ENCODE data around the gene IMPDH2.
A peak's percentile ranks its signal among the peaks of the same experiment; 100 is the strongest.

The IMPDH2 gene

DNA sequence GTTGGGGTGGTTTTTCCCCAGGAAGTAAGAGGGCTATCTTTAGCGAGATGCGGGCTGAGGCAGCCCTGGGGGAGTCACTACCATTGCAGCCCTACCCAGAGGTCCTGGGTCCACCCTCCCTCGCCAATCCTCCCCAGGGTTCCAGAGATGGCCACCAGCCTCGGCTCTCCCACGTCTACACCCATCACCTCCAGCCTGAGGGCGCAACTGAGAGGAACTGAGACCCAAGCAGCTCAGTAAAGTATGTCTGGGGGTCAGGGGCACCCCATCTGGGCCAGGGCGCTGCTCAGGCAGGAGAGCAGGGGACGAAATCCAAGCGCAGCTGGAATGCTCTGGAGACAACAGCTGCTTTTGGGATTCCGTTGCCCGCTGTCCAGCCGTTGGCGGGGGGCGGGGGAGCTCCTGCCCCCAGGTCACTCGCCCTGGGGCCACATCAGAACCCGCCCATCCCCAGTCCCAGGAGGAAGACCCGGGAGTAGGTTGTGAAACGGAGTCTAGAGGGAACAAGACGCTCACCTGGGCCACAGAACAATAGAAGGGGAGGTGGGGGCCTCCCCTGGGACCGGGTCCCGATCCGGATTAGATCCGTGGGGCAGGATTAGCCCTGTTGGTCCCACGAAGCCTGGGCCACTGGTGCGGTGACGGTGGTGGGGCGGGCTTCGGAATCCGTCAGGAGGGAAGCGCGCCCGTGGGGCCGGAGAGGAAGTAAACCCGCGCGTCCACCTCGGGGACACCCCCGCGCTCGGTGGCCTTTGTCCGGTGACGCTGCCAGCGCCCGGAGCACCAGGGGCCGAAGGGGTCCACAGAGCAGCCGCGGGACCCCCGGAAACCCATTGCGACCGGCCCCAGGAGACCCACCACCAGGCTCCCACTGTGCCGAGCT is 8.6 kb downstream of the IMPDH2 start (continued):
- TF ChIP-seq, protein P1, sequence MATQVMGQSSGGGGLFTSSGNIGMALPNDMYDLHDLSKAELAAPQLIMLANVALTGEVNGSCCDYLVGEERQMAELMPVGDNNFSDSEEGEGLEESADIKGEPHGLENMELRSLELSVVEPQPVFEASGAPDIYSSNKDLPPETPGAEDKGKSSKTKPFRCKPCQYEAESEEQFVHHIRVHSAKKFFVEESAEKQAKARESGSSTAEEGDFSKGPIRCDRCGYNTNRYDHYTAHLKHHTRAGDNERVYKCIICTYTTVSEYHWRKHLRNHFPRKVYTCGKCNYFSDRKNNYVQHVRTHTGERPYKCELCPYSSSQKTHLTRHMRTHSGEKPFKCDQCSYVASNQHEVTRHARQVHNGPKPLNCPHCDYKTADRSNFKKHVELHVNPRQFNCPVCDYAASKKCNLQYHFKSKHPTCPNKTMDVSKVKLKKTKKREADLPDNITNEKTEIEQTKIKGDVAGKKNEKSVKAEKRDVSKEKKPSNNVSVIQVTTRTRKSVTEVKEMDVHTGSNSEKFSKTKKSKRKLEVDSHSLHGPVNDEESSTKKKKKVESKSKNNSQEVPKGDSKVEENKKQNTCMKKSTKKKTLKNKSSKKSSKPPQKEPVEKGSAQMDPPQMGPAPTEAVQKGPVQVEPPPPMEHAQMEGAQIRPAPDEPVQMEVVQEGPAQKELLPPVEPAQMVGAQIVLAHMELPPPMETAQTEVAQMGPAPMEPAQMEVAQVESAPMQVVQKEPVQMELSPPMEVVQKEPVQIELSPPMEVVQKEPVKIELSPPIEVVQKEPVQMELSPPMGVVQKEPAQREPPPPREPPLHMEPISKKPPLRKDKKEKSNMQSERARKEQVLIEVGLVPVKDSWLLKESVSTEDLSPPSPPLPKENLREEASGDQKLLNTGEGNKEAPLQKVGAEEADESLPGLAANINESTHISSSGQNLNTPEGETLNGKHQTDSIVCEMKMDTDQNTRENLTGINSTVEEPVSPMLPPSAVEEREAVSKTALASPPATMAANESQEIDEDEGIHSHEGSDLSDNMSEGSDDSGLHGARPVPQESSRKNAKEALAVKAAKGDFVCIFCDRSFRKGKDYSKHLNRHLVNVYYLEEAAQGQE (tag by site-specific recombination; IDR thresholded peaks at IDR 0.05), result peak; percentile 69
- no peak; the same call in 1 of the 2 replicates for TF ChIP-seq ZNF10 (tag by site-specific recombination; IDR thresholded peaks at IDR 0.05)
- TF ChIP-seq, protein P2, sequence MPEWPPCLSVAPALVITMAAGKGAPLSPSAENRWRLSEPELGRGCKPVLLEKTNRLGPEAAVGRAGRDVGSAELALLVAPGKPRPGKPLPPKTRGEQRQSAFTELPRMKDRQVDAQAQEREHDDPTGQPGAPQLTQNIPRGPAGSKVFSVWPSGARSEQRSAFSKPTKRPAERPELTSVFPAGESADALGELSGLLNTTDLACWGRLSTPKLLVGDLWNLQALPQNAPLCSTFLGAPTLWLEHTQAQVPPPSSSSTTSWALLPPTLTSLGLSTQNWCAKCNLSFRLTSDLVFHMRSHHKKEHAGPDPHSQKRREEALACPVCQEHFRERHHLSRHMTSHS (tag by site-specific recombination; IDR thresholded peaks at IDR 0.05), result no peak
- TF ChIP-seq ZXDB (tag by site-specific recombination; IDR thresholded peaks at IDR 0.05), result no peak
- TF ChIP-seq BCL11B (tag by site-specific recombination; IDR thresholded peaks at IDR 0.05; ENCODE audit: low read depth), result 0 out of 2 replicates have a peak, but pooled peaks have one; percentile 14
- no peak for TF ChIP-seq ZSCAN23 (tag by site-specific recombination; IDR thresholded peaks at IDR 0.05)
- TF ChIP-seq ZNF221 (tag by site-specific recombination; IDR thresholded peaks at IDR 0.05; ENCODE audit: borderline replicate concordance), result no peak
- TF ChIP-seq, protein P3, sequence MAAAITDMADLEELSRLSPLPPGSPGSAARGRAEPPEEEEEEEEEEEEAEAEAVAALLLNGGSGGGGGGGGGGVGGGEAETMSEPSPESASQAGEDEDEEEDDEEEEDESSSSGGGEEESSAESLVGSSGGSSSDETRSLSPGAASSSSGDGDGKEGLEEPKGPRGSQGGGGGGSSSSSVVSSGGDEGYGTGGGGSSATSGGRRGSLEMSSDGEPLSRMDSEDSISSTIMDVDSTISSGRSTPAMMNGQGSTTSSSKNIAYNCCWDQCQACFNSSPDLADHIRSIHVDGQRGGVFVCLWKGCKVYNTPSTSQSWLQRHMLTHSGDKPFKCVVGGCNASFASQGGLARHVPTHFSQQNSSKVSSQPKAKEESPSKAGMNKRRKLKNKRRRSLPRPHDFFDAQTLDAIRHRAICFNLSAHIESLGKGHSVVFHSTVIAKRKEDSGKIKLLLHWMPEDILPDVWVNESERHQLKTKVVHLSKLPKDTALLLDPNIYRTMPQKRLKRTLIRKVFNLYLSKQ (tag by site-specific recombination; IDR thresholded peaks at IDR 0.05; ENCODE audit: borderline replicate concordance), result no peak
- peak; percentile 39; the same call in 1 of the 2 replicates for TF ChIP-seq SP2 (tag by site-specific recombination; IDR thresholded peaks at IDR 0.05)
- TF ChIP-seq, protein P4, sequence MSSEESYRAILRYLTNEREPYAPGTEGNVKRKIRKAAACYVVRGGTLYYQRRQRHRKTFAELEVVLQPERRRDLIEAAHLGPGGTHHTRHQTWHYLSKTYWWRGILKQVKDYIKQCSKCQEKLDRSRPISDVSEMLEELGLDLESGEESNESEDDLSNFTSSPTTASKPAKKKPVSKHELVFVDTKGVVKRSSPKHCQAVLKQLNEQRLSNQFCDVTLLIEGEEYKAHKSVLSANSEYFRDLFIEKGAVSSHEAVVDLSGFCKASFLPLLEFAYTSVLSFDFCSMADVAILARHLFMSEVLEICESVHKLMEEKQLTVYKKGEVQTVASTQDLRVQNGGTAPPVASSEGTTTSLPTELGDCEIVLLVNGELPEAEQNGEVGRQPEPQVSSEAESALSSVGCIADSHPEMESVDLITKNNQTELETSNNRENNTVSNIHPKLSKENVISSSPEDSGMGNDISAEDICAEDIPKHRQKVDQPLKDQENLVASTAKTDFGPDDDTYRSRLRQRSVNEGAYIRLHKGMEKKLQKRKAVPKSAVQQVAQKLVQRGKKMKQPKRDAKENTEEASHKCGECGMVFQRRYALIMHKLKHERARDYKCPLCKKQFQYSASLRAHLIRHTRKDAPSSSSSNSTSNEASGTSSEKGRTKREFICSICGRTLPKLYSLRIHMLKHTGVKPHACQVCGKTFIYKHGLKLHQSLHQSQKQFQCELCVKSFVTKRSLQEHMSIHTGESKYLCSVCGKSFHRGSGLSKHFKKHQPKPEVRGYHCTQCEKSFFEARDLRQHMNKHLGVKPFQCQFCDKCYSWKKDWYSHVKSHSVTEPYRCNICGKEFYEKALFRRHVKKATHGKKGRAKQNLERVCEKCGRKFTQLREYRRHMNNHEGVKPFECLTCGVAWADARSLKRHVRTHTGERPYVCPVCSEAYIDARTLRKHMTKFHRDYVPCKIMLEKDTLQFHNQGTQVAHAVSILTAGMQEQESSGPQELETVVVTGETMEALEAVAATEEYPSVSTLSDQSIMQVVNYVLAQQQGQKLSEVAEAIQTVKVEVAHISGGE (tag by site-specific recombination; conservative IDR thresholded peaks at IDR 0.05; ENCODE audit: low read depth), result no peak
- TF ChIP-seq ZNF785 (tag by site-specific recombination; IDR thresholded peaks at IDR 0.05), result no peak
- TF ChIP-seq, protein P5, sequence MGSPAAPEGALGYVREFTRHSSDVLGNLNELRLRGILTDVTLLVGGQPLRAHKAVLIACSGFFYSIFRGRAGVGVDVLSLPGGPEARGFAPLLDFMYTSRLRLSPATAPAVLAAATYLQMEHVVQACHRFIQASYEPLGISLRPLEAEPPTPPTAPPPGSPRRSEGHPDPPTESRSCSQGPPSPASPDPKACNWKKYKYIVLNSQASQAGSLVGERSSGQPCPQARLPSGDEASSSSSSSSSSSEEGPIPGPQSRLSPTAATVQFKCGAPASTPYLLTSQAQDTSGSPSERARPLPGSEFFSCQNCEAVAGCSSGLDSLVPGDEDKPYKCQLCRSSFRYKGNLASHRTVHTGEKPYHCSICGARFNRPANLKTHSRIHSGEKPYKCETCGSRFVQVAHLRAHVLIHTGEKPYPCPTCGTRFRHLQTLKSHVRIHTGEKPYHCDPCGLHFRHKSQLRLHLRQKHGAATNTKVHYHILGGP (tag by site-specific recombination; IDR thresholded peaks at IDR 0.05), result no peak
- TF ChIP-seq GLIS2 (tag by site-specific recombination; IDR thresholded peaks at IDR 0.05), result peak; percentile 86
- TF ChIP-seq ZNF521 (tag by site-specific recombination; IDR thresholded peaks at IDR 0.05), result no peak
- TF ChIP-seq, protein P6, sequence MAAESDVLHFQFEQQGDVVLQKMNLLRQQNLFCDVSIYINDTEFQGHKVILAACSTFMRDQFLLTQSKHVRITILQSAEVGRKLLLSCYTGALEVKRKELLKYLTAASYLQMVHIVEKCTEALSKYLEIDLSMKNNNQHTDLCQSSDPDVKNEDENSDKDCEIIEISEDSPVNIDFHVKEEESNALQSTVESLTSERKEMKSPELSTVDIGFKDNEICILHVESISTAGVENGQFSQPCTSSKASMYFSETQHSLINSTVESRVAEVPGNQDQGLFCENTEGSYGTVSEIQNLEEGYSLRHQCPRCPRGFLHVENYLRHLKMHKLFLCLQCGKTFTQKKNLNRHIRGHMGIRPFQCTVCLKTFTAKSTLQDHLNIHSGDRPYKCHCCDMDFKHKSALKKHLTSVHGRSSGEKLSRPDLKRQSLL (tag by site-specific recombination; IDR thresholded peaks at IDR 0.05), result no peak
- TF ChIP-seq ZNF24 (tag by site-specific recombination; IDR thresholded peaks at IDR 0.05), result no peak
- TF ChIP-seq KLF8 (tag by site-specific recombination; IDR thresholded peaks at IDR 0.05), result no peak
- no peak for TF ChIP-seq IKZF3 (tag by site-specific recombination; IDR thresholded peaks at IDR 0.05)
- peak; percentile 64; the same call in 1 of the 2 replicates for TF ChIP-seq ZNF76 (tag by site-specific recombination; IDR thresholded peaks at IDR 0.05; ENCODE audit: borderline replicate concordance, low read depth)
- TF ChIP-seq ZNF843 (tag by site-specific recombination; IDR thresholded peaks at IDR 0.05), result no peak
- TF ChIP-seq ZNF138 (tag by site-specific recombination; IDR thresholded peaks at IDR 0.05; ENCODE audit: borderline replicate concordance), result no peak
- no peak for TF ChIP-seq ZNF596 (tag by site-specific recombination; IDR thresholded peaks at IDR 0.05)
- TF ChIP-seq, protein P7, sequence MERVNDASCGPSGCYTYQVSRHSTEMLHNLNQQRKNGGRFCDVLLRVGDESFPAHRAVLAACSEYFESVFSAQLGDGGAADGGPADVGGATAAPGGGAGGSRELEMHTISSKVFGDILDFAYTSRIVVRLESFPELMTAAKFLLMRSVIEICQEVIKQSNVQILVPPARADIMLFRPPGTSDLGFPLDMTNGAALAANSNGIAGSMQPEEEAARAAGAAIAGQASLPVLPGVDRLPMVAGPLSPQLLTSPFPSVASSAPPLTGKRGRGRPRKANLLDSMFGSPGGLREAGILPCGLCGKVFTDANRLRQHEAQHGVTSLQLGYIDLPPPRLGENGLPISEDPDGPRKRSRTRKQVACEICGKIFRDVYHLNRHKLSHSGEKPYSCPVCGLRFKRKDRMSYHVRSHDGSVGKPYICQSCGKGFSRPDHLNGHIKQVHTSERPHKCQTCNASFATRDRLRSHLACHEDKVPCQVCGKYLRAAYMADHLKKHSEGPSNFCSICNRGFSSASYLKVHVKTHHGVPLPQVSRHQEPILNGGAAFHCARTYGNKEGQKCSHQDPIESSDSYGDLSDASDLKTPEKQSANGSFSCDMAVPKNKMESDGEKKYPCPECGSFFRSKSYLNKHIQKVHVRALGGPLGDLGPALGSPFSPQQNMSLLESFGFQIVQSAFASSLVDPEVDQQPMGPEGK (tag by site-specific recombination; IDR thresholded peaks at IDR 0.05), result peak; percentile 62; the same call in 1 of the 2 replicates
- no peak for TF ChIP-seq MEIS1 (CRISPR knock-in tag; IDR thresholded peaks at IDR 0.05; ENCODE audit: borderline replicate concordance)
- TF ChIP-seq ZNF175 (tag by site-specific recombination; IDR thresholded peaks at IDR 0.05), result no peak

Data from HEK293 (cell line).